SK-N-SH treated with all-trans-retinoic acid at 6 μM for 48 hours (cell line): ENCODE measurements around the gene ZNF470.

Experiments used
- ARNTL ChIP-seq: fragments of 450-650 bp; formaldehyde crosslinking; IDR thresholded peaks from 2 replicates; pipeline ENCODE4 v1.5.0; 2020; ENCODE audit warnings: low read depth, mild to moderate bottlenecking, moderate library complexity, borderline replicate concordance
- CSDC2 ChIP-seq: fragments of 250-450 bp; sonication (Bioruptor Pico); IDR thresholded peaks from 2 replicates; pipeline ENCODE4 v1.5.0; 2020; ENCODE audit warnings: mild to moderate bottlenecking, moderate library complexity
- OSR1 ChIP-seq: fragments of 250-450 bp; sonication (Bioruptor Pico); IDR thresholded peaks from 2 replicates; pipeline ENCODE4 v1.8.0; 2022; ENCODE audit warnings: moderate library complexity, mild to moderate bottlenecking, inconsistent platforms
- RARB ChIP-seq: fragments of 250-450 bp; sonication (Bioruptor Pico); IDR thresholded peaks from 2 replicates; pipeline ENCODE4 v1.8.0; 2021; ENCODE audit warnings: mild to moderate bottlenecking, moderate library complexity
- SNAI2 ChIP-seq: fragments of 250-450 bp; sonication (Bioruptor Pico); IDR thresholded peaks from 2 replicates; pipeline ENCODE4 v1.5.0; 2020; ENCODE audit warnings: mild to moderate bottlenecking, moderate library complexity
- TCF4 ChIP-seq: fragments of 250-450 bp; sonication (Bioruptor Pico); IDR thresholded peaks from 2 replicates; pipeline ENCODE4 v1.8.0; 2021; ENCODE audit warnings: mild to moderate bottlenecking, moderate library complexity, borderline replicate concordance
- ZC3H10 ChIP-seq: fragments of 250-450 bp; sonication (Bioruptor Pico); IDR thresholded peaks from 2 replicates; pipeline ENCODE4 v1.5.1; 2021; ENCODE audit warnings: mild to moderate bottlenecking, moderate library complexity
- ZFP30 ChIP-seq: fragments of 450-650 bp; formaldehyde crosslinking; IDR thresholded peaks from 2 replicates; pipeline ENCODE4 v1.5.0; 2022; ENCODE audit warnings: mild to moderate bottlenecking, moderate library complexity
- ZNF70 ChIP-seq: fragments of 450-650 bp; formaldehyde crosslinking; IDR thresholded peaks from 2 replicates; pipeline ENCODE4 v1.5.0; 2020; ENCODE audit warnings: mild to moderate bottlenecking, moderate library complexity
- ZNF8 ChIP-seq: fragments of 450-650 bp; formaldehyde crosslinking; IDR thresholded peaks from 2 replicates; pipeline ENCODE4 v1.5.0; 2020; ENCODE audit warnings: mild to moderate bottlenecking, moderate library complexity
- TF ChIP-seq, protein P1 (sequence below): fragments of 250-450 bp; sonication (Bioruptor Pico); IDR thresholded peaks from 2 replicates; pipeline ENCODE4 v1.8.0; 2020; ENCODE audit warnings: mild to moderate bottlenecking, moderate library complexity, borderline replicate concordance
- TF ChIP-seq, protein P2 (sequence below): fragments of 250-450 bp; sonication (Bioruptor Pico); IDR thresholded peaks from 2 replicates; pipeline ENCODE4 v1.5.1; 2021; ENCODE audit warnings: mild to moderate bottlenecking, moderate library complexity

GRCh38 chr19:56633021-56633420, 65.8 kb downstream of the ZNF470 start:
- TF ChIP-seq ARNTL (CRISPR knock-in tag), result no peak
- no peak for TF ChIP-seq ZFP30
- TF ChIP-seq, protein P1, sequence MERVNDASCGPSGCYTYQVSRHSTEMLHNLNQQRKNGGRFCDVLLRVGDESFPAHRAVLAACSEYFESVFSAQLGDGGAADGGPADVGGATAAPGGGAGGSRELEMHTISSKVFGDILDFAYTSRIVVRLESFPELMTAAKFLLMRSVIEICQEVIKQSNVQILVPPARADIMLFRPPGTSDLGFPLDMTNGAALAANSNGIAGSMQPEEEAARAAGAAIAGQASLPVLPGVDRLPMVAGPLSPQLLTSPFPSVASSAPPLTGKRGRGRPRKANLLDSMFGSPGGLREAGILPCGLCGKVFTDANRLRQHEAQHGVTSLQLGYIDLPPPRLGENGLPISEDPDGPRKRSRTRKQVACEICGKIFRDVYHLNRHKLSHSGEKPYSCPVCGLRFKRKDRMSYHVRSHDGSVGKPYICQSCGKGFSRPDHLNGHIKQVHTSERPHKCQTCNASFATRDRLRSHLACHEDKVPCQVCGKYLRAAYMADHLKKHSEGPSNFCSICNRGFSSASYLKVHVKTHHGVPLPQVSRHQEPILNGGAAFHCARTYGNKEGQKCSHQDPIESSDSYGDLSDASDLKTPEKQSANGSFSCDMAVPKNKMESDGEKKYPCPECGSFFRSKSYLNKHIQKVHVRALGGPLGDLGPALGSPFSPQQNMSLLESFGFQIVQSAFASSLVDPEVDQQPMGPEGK (CRISPR knock-in tag), result no peak
- no peak for TF ChIP-seq OSR1
- TF ChIP-seq CSDC2 (CRISPR knock-in tag), result no peak
- TF ChIP-seq SNAI2 (CRISPR knock-in tag), result no peak
- no peak for TF ChIP-seq ZNF70 (CRISPR knock-in tag)
- TF ChIP-seq, protein P2, sequence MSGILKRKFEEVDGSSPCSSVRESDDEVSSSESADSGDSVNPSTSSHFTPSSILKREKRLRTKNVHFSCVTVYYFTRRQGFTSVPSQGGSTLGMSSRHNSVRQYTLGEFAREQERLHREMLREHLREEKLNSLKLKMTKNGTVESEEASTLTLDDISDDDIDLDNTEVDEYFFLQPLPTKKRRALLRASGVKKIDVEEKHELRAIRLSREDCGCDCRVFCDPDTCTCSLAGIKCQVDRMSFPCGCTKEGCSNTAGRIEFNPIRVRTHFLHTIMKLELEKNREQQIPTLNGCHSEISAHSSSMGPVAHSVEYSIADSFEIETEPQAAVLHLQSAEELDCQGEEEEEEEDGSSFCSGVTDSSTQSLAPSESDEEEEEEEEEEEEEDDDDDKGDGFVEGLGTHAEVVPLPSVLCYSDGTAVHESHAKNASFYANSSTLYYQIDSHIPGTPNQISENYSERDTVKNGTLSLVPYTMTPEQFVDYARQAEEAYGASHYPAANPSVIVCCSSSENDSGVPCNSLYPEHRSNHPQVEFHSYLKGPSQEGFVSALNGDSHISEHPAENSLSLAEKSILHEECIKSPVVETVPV (CRISPR knock-in tag), result no peak
- no peak for TF ChIP-seq ZC3H10
- no peak for TF ChIP-seq TCF4 (CRISPR knock-in tag)
- TF ChIP-seq RARB (CRISPR knock-in tag), result no peak
- TF ChIP-seq ZNF8, result no peak
